A673 (cell line): Measurements from ENCODE around the gene ADCY5. TPM values are rescaled to one million over a fixed set of nuclear protein-coding genes. Genes with fewer than 3 reads are reported as not detected.

Source experiments
- BruUV-seq: library from RNA; stranded (reverse); fragments of 400-500 nt; replicated peaks from 2 replicates; lab custom pipeline; 2021; lab: Mats Ljungman, UMichigan
- CTCF ChIA-PET: fragments of 300-600 bp; sonication (Branson Sonifier 250); formaldehyde crosslinking; loops from one replicate; lab custom pipeline; 2022; ENCODE audit warnings: antibody characterized with exemption; lab: Charles Lee
- POLR2A ChIA-PET: fragments of 300-600 bp; sonication (Branson Sonifier 250); formaldehyde crosslinking; loops from one replicate; lab custom pipeline; 2022; ENCODE audit warnings: antibody characterized with exemption; ENCODE audit not compliant: low non-redundant PET; lab: Charles Lee
- DNase-seq: peaks from one replicate; pipeline ENCODE4 v3.0.0-alpha.2; 2015; ENCODE audit warnings: low spot score
- H3K27ac ChIP-seq: fragments of 200-600 bp; sonication (generic); 2 replicates; pipeline ENCODE4 v1.5.1; 2016; ENCODE audit warnings: mixed run types, low read depth, mild to moderate bottlenecking, mixed read lengths, antibody characterized with exemption, low read length; ENCODE audit not compliant: poor library complexity, severe bottlenecking
- H3K27me3 ChIP-seq: fragments of 200-600 bp; sonication (generic); replicated peaks from 2 replicates; pipeline ENCODE4 v1.6.1; 2017; ENCODE audit warnings: mixed run types, low read depth, mild to moderate bottlenecking, mixed read lengths, antibody characterized with exemption, low read length; ENCODE audit not compliant: insufficient read depth, poor library complexity
- H3K36me3 ChIP-seq: fragments of 200-600 bp; sonication (generic); 2 replicates; pipeline ENCODE4 v1.6.1; 2016; ENCODE audit warnings: mixed run types, mild to moderate bottlenecking, mixed read lengths, antibody characterized with exemption, low read length; ENCODE audit not compliant: insufficient read depth, poor library complexity, severe bottlenecking
- H3K4me1 ChIP-seq: fragments of 200-600 bp; sonication (generic); 2 replicates; pipeline ENCODE4 v1.6.1; 2017; ENCODE audit warnings: mixed run types, mild to moderate bottlenecking, mixed read lengths, antibody characterized with exemption, low read length; ENCODE audit not compliant: insufficient read depth, poor library complexity, severe bottlenecking
- H3K4me3 ChIP-seq: fragments of 200-600 bp; sonication (generic); 2 replicates; pipeline ENCODE4 v1.5.1; 2016; ENCODE audit warnings: low read depth, mixed run types, mild to moderate bottlenecking, mixed read lengths, low read length; ENCODE audit not compliant: poor library complexity, severe bottlenecking
- H3K9me3 ChIP-seq: fragments of 200-600 bp; sonication (generic); 2 replicates; pipeline ENCODE4 v1.6.1; 2016; ENCODE audit warnings: mixed run types, low read depth, mild to moderate bottlenecking, mixed read lengths, antibody characterized with exemption, low read length; ENCODE audit not compliant: poor library complexity, severe bottlenecking
- EZH2 ChIP-seq: fragments of 200-600 bp; sonication (generic); IDR thresholded peaks from 2 replicates; pipeline ENCODE4 v1.6.1; 2017; ENCODE audit warnings: borderline replicate concordance, low read depth, mild to moderate bottlenecking, mixed read lengths, antibody characterized with exemption, low read length; ENCODE audit not compliant: poor library complexity, severe bottlenecking
- intact Hi-C: fragments of 100-400 bp; cut with micrococcal nuclease; formaldehyde crosslinking; loops from one replicate; pipeline ENCODE4 v1.10.0; 2022; ENCODE audit not compliant: unreplicated experiment
- total RNA-seq: library from RNA; stranded (reverse); gene quantifications from 2 replicates; pipeline ENCODE4 v1.2.3, GENCODE V29; 2021
- TF ChIP-seq, protein P1 (sequence below): fragments of 300-800, 200-600 bp; sonication (generic); conservative IDR thresholded peaks from 2 replicates; pipeline ENCODE4 v1.5.1; 2017; ENCODE audit warnings: low read depth, mild to moderate bottlenecking, antibody characterized with exemption, low read length, moderate library complexity, mixed read lengths

ADCY5 gene
- total RNA-seq, 1 experiment from 2014 or later, result 0.21 TPM

GRCh38 chr3:123446210-123446609, 2.7 kb downstream of the ADCY5 start:
- Histone ChIP-seq H3K36me3 (no peaks in the 10 kb centered on the region), H3K4me1 (no peaks in the 10 kb centered on the region), H3K9me3 (no peaks in the 10 kb centered on the region), H3K27ac (no peak overlapping the region), H3K4me3 (no peak overlapping the region), H3K27me3 (peaks cover 66% of the 10 kb centered on the region)
- no peak for DNase-seq
- TF ChIP-seq, protein P1, sequence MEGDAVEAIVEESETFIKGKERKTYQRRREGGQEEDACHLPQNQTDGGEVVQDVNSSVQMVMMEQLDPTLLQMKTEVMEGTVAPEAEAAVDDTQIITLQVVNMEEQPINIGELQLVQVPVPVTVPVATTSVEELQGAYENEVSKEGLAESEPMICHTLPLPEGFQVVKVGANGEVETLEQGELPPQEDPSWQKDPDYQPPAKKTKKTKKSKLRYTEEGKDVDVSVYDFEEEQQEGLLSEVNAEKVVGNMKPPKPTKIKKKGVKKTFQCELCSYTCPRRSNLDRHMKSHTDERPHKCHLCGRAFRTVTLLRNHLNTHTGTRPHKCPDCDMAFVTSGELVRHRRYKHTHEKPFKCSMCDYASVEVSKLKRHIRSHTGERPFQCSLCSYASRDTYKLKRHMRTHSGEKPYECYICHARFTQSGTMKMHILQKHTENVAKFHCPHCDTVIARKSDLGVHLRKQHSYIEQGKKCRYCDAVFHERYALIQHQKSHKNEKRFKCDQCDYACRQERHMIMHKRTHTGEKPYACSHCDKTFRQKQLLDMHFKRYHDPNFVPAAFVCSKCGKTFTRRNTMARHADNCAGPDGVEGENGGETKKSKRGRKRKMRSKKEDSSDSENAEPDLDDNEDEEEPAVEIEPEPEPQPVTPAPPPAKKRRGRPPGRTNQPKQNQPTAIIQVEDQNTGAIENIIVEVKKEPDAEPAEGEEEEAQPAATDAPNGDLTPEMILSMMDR, result no peak
- no peak for TF ChIP-seq EZH2
- ChIA-PET POLR2A (no interaction called here), CTCF (no interaction called here)
- intact Hi-C loops, result no loop called here
- BruUV-seq, result no TSS peak

DNA sequence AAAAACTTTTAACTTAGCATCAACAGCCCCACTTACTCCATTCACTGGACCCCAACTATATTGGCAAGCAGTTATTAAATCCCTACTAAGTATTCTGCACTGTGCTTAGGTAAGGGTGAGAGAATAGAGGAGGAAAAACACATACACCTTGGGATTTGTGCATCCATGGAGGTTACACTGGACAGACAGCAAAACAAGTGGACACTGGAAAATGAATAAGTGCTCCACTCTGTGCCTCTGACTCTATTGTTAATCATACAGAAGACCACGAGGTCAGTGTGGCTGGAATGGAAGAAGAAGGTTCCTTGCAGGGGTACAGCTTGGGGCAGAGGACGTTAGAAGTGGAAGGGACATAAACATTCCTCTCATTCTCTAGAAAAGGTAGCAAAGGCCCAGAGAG, 3.2 kb downstream of the ADCY5 start:
- ChIA-PET POLR2A (no interaction called here), CTCF (no interaction called here)
- no peak overlapping the region for H3K4me3 ChIP-seq
- no TSS peak for BruUV-seq
- intact Hi-C loops, result no loop called here
- no peak for TF ChIP-seq EZH2
- TF ChIP-seq, protein P1, result no peak
- no peak overlapping the region for H3K27ac ChIP-seq
- no peaks in the 10 kb centered on the region for H3K36me3 ChIP-seq
- no peak for DNase-seq
- peaks cover 61% of the 10 kb centered on the region for H3K27me3 ChIP-seq
- no peaks in the 10 kb centered on the region for H3K4me1 ChIP-seq
- H3K9me3 ChIP-seq, result no peaks in the 10 kb centered on the region

GRCh38 chr3:123444744-123445143, 4.1 kb downstream of the ADCY5 start:
- BruUV-seq, result no TSS peak
- Histone ChIP-seq H3K27ac (no peak overlapping the region), H3K36me3 (no peaks in the 10 kb centered on the region), H3K27me3 (peaks cover 51% of the 10 kb centered on the region), H3K4me3 (no peak overlapping the region), H3K4me1 (no peaks in the 10 kb centered on the region), H3K9me3 (no peaks in the 10 kb centered on the region)
- intact Hi-C loops, result no loop called here
- no peak for DNase-seq
- TF ChIP-seq, protein P1, result no peak
- no peak for TF ChIP-seq EZH2
- ChIA-PET CTCF (no interaction called here), POLR2A (no interaction called here)
